Fibroblast of pulmonary artery (primary cell): Measurements from ENCODE around the gene LSM2.

ENCODE experiments used
- DNase-seq: peaks from one replicate; pipeline ENCODE4 v3.0.0-alpha.2; 2010; ENCODE audit warnings: low read depth
- H3K4me3 ChIP-seq: replicated peaks from 2 replicates; pipeline ENCODE4 v1.5.1; 2011; ENCODE audit warnings: low read depth, mild to moderate bottlenecking, control low read depth, low read length, moderate library complexity
- TF ChIP-seq, protein P1 (sequence below): IDR thresholded peaks from 2 replicates; pipeline ENCODE4 v1.5.1; 2011; ENCODE audit warnings: mild to moderate bottlenecking, control low read depth, low read length, inconsistent platforms; ENCODE audit errors: missing control alignments

LSM2 gene

DNA sequence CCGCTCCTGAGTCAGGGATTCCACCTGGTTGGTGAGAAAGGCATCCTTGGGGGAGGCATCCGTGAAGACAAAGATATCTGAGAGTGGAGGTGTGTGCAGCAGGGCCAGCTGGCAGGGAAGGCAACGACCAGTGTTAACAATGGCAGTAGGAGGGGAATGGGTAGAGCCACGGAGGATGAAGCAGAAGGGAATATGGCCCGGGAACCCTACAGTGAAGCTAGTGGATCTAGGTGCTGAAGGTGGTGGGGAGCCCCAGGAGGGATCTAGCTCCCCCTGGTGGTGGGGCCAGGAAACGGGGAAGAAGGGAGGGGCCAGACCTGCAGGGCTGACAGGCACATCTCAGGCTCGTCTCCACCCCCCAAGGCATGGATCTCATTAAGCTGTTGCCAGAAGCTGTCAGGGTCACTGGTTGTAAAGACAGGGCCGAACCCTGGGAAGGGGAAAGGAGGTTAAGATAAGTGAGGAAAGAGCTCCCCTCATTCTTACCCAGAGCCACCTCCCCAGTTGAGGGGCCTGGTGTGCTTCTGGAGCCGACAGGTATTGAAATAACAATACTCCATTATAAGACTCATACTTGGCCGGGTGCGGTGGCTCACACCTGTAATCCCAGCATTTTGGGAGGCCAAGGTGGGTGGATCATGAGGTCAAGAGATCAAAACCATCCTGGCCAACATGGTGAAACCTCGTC, 36.9 kb downstream of the LSM2 start:
- TF ChIP-seq, protein P1, sequence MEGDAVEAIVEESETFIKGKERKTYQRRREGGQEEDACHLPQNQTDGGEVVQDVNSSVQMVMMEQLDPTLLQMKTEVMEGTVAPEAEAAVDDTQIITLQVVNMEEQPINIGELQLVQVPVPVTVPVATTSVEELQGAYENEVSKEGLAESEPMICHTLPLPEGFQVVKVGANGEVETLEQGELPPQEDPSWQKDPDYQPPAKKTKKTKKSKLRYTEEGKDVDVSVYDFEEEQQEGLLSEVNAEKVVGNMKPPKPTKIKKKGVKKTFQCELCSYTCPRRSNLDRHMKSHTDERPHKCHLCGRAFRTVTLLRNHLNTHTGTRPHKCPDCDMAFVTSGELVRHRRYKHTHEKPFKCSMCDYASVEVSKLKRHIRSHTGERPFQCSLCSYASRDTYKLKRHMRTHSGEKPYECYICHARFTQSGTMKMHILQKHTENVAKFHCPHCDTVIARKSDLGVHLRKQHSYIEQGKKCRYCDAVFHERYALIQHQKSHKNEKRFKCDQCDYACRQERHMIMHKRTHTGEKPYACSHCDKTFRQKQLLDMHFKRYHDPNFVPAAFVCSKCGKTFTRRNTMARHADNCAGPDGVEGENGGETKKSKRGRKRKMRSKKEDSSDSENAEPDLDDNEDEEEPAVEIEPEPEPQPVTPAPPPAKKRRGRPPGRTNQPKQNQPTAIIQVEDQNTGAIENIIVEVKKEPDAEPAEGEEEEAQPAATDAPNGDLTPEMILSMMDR: peak; percentile 81
- no peak overlapping the region for H3K4me3 ChIP-seq
- peak; percentile 64 for DNase-seq

DNA sequence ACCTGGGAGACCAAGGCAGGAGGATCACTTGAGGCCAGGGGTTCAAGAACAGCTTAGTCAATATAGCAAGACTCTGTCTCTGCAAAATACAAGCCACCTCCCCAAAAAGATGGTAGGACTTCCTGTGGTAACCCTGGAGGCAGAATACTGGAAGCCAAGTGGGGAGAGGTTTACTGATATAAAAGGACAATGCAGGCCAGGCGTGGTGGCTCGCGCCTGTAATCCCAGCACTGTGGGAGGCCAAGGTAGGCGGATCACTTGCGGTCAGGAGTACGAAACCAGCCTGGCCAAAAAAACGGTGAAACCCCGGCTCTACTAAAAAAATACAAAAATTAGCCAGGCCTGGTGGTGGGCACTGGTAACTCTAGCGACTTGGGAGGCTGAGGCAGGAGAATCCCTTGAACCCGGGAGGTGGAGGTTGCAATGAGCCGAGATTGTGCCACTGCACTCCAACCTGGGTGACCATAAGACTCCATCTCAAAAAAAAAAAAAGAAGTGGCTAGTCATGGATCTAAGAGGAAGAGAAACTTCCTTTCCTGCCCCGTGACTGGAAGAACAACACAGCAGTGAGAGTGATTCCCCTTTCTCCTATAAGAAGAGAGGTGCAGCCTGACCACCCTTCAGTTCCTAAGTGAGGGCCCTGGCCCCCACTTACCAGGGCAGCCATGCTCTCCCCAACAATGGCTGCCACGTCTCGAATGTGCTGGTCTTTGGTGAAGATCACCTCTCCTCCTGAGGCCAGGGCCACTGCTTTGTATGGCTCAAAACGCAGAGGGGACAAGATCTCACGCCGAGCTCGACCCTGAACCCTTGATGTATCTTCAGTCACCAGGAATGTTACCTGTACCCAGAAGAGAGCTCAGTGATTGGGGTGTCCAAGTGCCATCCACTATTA, 38.2 kb downstream of the LSM2 start:
- H3K4me3 ChIP-seq: no peak overlapping the region
- TF ChIP-seq, protein P1: no peak
- no peak for DNase-seq

DNA sequence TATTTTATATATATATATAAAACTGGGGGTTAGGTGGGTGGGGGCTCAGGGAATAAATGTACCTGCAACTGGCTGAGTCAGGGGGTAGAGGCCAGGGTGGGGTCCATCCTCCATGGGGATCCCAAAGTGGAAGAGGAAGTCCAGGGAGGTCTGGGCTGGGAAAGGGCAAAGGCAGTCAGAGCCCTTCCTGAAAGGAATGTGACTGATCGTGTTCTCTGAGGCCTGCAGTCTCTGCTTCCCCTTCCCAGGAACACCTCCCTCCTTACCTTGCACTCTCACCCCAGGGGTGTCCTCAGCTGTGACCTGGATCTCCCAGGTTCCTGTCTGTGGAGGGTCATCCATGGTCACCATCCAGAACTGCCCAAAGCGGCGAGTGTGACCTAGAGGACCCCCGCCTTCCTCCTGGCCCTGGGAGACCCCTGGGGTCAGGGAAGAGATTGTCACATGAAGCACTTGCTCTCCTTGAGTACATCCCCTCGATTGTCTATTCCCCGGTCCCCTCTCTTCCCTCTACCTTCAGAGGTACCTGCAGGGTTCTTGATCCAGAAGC, 39.6 kb downstream of the LSM2 start:
- TF ChIP-seq, protein P1: no peak
- DNase-seq: no peak
- no peak overlapping the region for H3K4me3 ChIP-seq

DNA sequence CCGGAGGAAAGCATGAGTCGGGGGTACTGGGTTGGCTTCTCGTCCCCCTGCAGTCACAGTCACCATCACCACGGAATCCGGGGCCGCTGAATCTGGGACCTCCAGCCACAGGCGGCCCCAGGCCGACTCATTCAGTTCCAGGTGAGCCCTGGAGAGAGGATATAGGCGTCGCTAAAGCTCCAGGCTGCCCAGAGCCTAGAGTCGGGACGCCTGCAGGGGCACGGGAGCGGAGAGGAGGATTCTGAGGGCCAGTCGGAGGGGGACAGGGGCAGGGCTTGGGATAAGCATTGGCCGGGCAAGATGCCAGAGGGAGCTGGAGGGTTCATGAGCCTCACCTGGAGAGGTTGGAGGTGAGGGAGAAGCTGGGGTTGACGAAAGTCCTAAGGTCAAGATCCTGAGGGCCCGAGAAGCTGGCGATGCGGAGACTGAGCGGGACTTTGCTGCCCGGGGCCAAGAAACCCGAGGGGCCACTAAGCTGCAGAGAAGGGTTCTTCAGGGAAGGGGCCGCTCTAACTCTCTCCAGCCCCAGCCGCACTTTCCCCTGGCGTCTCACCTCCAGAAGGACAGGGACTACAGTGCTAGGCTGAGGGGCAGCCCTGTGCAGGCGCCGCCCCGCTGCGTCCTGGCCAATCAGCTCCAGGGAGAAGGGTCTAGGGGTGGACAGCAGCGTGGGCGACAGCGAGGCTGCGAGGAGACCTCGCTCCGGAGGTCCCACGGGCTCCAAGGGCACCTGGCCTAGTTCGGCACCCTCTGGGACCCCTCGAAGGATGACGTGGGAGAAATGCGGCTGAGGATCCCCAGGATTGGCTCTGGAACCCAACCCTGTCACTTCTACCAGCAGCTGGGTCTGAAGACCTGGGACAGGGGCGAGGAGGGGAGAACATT, 40.6 kb downstream of the LSM2 start:
- DNase-seq: no peak
- TF ChIP-seq, protein P1: no peak
- peak overlapping the region; percentile 12 for H3K4me3 ChIP-seq

DNA sequence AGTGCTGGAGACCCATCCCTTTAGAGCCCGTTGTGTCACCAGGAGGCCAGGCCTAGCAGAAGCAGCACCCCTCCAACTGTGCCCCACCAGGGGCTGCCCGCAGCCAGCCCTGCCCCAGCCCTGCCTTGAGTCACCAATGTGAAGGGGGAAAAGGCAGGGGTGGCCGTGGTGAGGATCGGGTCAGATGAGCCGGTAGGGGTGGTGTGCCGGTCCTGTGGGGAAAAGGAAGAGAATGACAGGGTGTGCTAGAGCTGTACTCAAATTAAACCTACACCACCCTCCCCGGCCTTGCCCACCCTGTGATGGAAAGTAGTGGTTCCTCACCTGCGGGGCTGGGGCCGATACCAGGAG, 41.2 kb downstream of the LSM2 start:
- DNase-seq: no peak
- TF ChIP-seq, protein P1: no peak
- no peak overlapping the region for H3K4me3 ChIP-seq

DNA sequence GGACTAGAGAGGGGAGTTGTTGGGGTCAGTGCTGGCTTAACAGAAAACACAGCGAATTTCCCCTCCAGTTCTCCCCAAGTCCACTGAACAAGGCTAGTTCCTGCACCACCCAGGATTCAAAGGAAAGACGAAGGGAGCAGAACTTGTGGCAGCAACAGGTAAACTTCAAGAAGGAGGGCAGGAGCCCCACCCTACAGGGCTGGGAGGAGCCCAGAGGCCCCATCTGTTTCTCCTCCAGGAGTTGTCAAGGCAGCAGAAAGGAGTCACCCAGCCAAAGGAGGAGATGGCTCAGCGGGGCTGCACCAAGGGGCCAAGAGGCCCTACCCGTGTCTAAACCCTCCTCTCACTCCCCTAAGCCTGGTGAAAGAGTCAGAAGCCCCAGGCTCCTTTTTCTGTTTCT, 42.6 kb downstream of the LSM2 start:
- DNase-seq: no peak
- no peak overlapping the region for H3K4me3 ChIP-seq
- TF ChIP-seq, protein P1: no peak
